HEK293T (cell line): ENCODE data around the gene ADGRL2.
"Not testable (repeated sequence)": the region's sequence is repeated elsewhere in the genome, so short reads cannot be mapped to it uniquely, and the experiment has no call there.

Source experiments
- CTCF ChIA-PET: fragments of 350-600 bp; formaldehyde crosslinking; extraction: SDS; loops from one replicate; lab custom pipeline; 2021; ENCODE audit warnings: antibody characterized with exemption, inconsistent platforms; lab: Yijun Ruan, JAX
- POLR2A ChIA-PET: fragments of 350-600 bp; formaldehyde crosslinking; extraction: SDS; loops from one replicate; lab custom pipeline; 2020; ENCODE audit warnings: antibody characterized with exemption, inconsistent platforms; lab: Yijun Ruan, JAX
- DNase-seq: peaks from one replicate; pipeline ENCODE4 v3.0.0; 2012; ENCODE audit warnings: mixed read lengths; ENCODE audit errors: extremely low spot score
- ARNT ChIP-seq: fragments of 450-650 bp; IDR thresholded peaks from 2 replicates; pipeline ENCODE4 v1.6.1; 2017; ENCODE audit warnings: mild to moderate bottlenecking
- BHLHE40 ChIP-seq: fragments of 450-650 bp; IDR thresholded peaks from 2 replicates; pipeline ENCODE4 v1.6.1; 2016; ENCODE audit warnings: mild to moderate bottlenecking, moderate library complexity, borderline replicate concordance
- CTBP1 ChIP-seq: fragments of 450-650 bp; IDR thresholded peaks from 2 replicates; pipeline ENCODE4 v1.6.1; 2016; ENCODE audit warnings: borderline replicate concordance
- ELF4 ChIP-seq: fragments of 450-650 bp; IDR thresholded peaks from 2 replicates; pipeline ENCODE4 v1.6.1; 2017; ENCODE audit warnings: antibody characterized with exemption
- FOXA1 ChIP-seq: fragments of 450-650 bp; IDR thresholded peaks from 2 replicates; pipeline ENCODE4 v1.6.1; 2016; ENCODE audit warnings: mild to moderate bottlenecking
- FOXK2 ChIP-seq: fragments of 450-650 bp; IDR thresholded peaks from 2 replicates; pipeline ENCODE4 v1.6.1; 2016; ENCODE audit warnings: mild to moderate bottlenecking
- FOXM1 ChIP-seq: fragments of 450-650 bp; IDR thresholded peaks from 2 replicates; pipeline ENCODE4 v1.6.1; 2017; ENCODE audit warnings: mild to moderate bottlenecking, borderline replicate concordance
- HDGF ChIP-seq: fragments of 450-650 bp; IDR thresholded peaks from 2 replicates; pipeline ENCODE4 v1.6.1; 2017; ENCODE audit warnings: antibody characterized with exemption, borderline replicate concordance
- L3MBTL2 ChIP-seq: fragments of 450-650 bp; conservative IDR thresholded peaks from 2 replicates; pipeline ENCODE4 v1.6.1; 2016; ENCODE audit warnings: mild to moderate bottlenecking
- LEF1 ChIP-seq: fragments of 450-650 bp; IDR thresholded peaks from 2 replicates; pipeline ENCODE4 v1.6.1; 2017; ENCODE audit warnings: mild to moderate bottlenecking, borderline replicate concordance
- NFRKB ChIP-seq: fragments of 450-650 bp; IDR thresholded peaks from 2 replicates; pipeline ENCODE4 v1.6.1; 2016; ENCODE audit warnings: mild to moderate bottlenecking, moderate library complexity
- PKNOX1 ChIP-seq: fragments of 450-650 bp; IDR thresholded peaks from 2 replicates; pipeline ENCODE4 v1.6.1; 2016
- SP1 ChIP-seq: fragments of 450-650 bp; IDR thresholded peaks from 2 replicates; pipeline ENCODE4 v1.6.1; 2017
- SUZ12 ChIP-seq: fragments of 450-650 bp; IDR thresholded peaks from 2 replicates; pipeline ENCODE4 v1.6.1; 2016; ENCODE audit warnings: mild to moderate bottlenecking
- TARDBP ChIP-seq: fragments of 450-650 bp; IDR thresholded peaks from 2 replicates; pipeline ENCODE4 v1.6.1; 2016
- ZNF384 ChIP-seq: fragments of 450-650 bp; IDR thresholded peaks from 2 replicates; pipeline ENCODE4 v1.6.1; 2016

ADGRL2 gene

GRCh38 chr1:81850495-81850894, 49.8 kb downstream of the ADGRL2 start:
- ChIA-PET CTCF (no interaction called here), POLR2A (interaction anchor here (1.2 kb wide), 1 partner anchor 18 kb away, joined by 3 read pairs; no protein-coding TSS in a partner anchor)
- no peak for DNase-seq
- no peak for TF ChIP-seq FOXA1
- TF ChIP-seq LEF1 = no peak
- no peak for TF ChIP-seq NFRKB
- no peak for TF ChIP-seq PKNOX1
- TF ChIP-seq ZNF384 = no peak
- no peak for TF ChIP-seq TARDBP
- no peak for TF ChIP-seq ARNT
- no peak for TF ChIP-seq BHLHE40
- TF ChIP-seq L3MBTL2 = no peak
- TF ChIP-seq FOXM1 = no peak
- no peak for TF ChIP-seq CTBP1
- no peak for TF ChIP-seq HDGF
- TF ChIP-seq SP1 = no peak
- TF ChIP-seq FOXK2 = no peak
- TF ChIP-seq ELF4 = no peak
- no peak for TF ChIP-seq SUZ12

GRCh38 chr1:81851217-81851616, 50.5 kb downstream of the ADGRL2 start:
- TF ChIP-seq ZNF384 (no peak), PKNOX1 (no peak), BHLHE40 (no peak), FOXK2 (no peak), ELF4 (no peak), SUZ12 (no peak), HDGF (no peak), FOXA1 (no peak), ARNT (no peak), LEF1 (no peak), CTBP1 (no peak), L3MBTL2 (no peak), FOXM1 (no peak), NFRKB (no peak), TARDBP (no peak), SP1 (no peak)
- no peak for DNase-seq
- POLR2A ChIA-PET = interaction anchor here (1.2 kb wide), 1 partner anchor 18 kb away, joined by 3 read pairs; no protein-coding TSS in a partner anchor
- CTCF ChIA-PET = interaction anchor here (0.9 kb wide), 1 partner anchor 9 kb away, joined by 3 read pairs; no protein-coding TSS in a partner anchor

GRCh38 chr1:81852961-81853360, 52.2 kb downstream of the ADGRL2 start:
- TF ChIP-seq L3MBTL2 = no peak

GRCh38 chr1:81867235-81867634, 66.5 kb downstream of the ADGRL2 start:
- TF ChIP-seq LEF1 = no peak
- peak; percentile 56; the same call in 1 of the 2 replicates for TF ChIP-seq PKNOX1
- TF ChIP-seq BHLHE40 = no peak
- no peak for DNase-seq
- CTCF ChIA-PET = no interaction called here
- POLR2A ChIA-PET = no interaction called here

More at GRCh38 chr1:81852961-81853360, 52.2 kb downstream of the ADGRL2 start:
- CTCF ChIA-PET = no interaction called here
- POLR2A ChIA-PET = no interaction called here
- DNase-seq = no peak

- TF ChIP-seq CTBP1 = no peak
- TF ChIP-seq FOXA1 = no peak
- TF ChIP-seq FOXM1 = no peak
- TF ChIP-seq ELF4 = no peak
- TF ChIP-seq FOXK2 = no peak
- no peak for TF ChIP-seq HDGF
- no peak for TF ChIP-seq PKNOX1
- TF ChIP-seq ZNF384 = no peak
- no peak for TF ChIP-seq ARNT
- TF ChIP-seq LEF1 = no peak
- TF ChIP-seq SUZ12 = no peak
- TF ChIP-seq SP1 = no peak
- no peak for TF ChIP-seq BHLHE40
- no peak for TF ChIP-seq NFRKB
- no peak for TF ChIP-seq L3MBTL2
- TF ChIP-seq TARDBP = no peak
- ChIA-PET POLR2A (no interaction called here), CTCF (no interaction called here)
- no peak for DNase-seq
These were observed 68.6 kb downstream of the ADGRL2 start for GRCh38 chr1:81869307-81869706.

- DNase-seq, POLR2A ChIA-PET, CTCF ChIA-PET: not testable (repeated sequence)
These were observed 70.4 kb downstream of the ADGRL2 start for GRCh38 chr1:81871091-81871490.
